Skeletal muscle cell (primary cell): ENCODE results near the gene CASP8.

Source experiments
- DNase-seq: peaks from one replicate; pipeline ENCODE4 v3.0.0-alpha.2; 2010; ENCODE audit warnings: low read depth
- H3K4me3 ChIP-seq: 2 replicates; pipeline ENCODE4 v1.5.1; 2011; ENCODE audit warnings: low read depth, mild to moderate bottlenecking, control low read depth, low read length, moderate library complexity

Gene CASP8

GRCh38 chr2:201313362-201313761 lies 53.0 kb downstream of the CASP8 start:
- DNase-seq, result no peak
- no peak overlapping the region for H3K4me3 ChIP-seq

GRCh38 chr2:201319511-201319910 lies 59.2 kb downstream of the CASP8 start:
- DNase-seq, result no peak
- no peak overlapping the region for H3K4me3 ChIP-seq

GRCh38 chr2:201320257-201320656 lies 59.9 kb downstream of the CASP8 start:
- no peak for DNase-seq
- H3K4me3 ChIP-seq, result no peak overlapping the region

- no peak overlapping the region for H3K4me3 ChIP-seq
- DNase-seq, result no peak
Observed at GRCh38 chr2:201320701-201321100, 60.4 kb downstream of the CASP8 start.

- DNase-seq, result no peak
- no peak overlapping the region for H3K4me3 ChIP-seq
Observed at GRCh38 chr2:201322772-201323171, 62.4 kb downstream of the CASP8 start.

- no peak for DNase-seq
- no peak overlapping the region for H3K4me3 ChIP-seq
Observed at GRCh38 chr2:201327678-201328077, 67.3 kb downstream of the CASP8 start.

GRCh38 chr2:201329409-201329808 lies 69.1 kb downstream of the CASP8 start:
- no peak overlapping the region for H3K4me3 ChIP-seq
- DNase-seq, result no peak
